HepG2 (cell line): ENCODE results near the gene MDP1. TPM values are rescaled to one million over a fixed set of nuclear protein-coding genes. Genes with fewer than 3 reads are reported as not detected.
A peak's percentile ranks its signal among the peaks of the same experiment; 100 is the strongest.

Experiments
- CENPT ChIP-seq: sonication (generic); formaldehyde crosslinking; IDR thresholded peaks from 2 replicates; pipeline ENCODE4 v1.8.0; 2022; ENCODE audit warnings: low read depth, mild to moderate bottlenecking, moderate library complexity, missing genetic modification reagents
- DNMT3B ChIP-seq: conservative IDR thresholded peaks from 2 replicates; pipeline ENCODE4 v1.6.1; 2016; ENCODE audit warnings: missing biosample characterization, control low read depth
- EEA1 ChIP-seq: sonication (generic); formaldehyde crosslinking; IDR thresholded peaks from 2 replicates; pipeline ENCODE4 v1.5.1; 2020; ENCODE audit warnings: mild to moderate bottlenecking, missing genetic modification reagents, borderline replicate concordance
- KLF16 ChIP-seq, 2 experiments: sonication (generic) in 1 of 2; formaldehyde crosslinking in 1 of 2; IDR thresholded peaks; 2 replicates each; pipeline versions ENCODE4 v1.6.1 to v1.8.0; 2016 to 2023; ENCODE audit warnings: missing genetic modification reagents in 2 of 2, missing compliant biosample characterization in 1 of 2
- MEIS1 ChIP-seq: sonication (generic); formaldehyde crosslinking; IDR thresholded peaks from 2 replicates; pipeline ENCODE4 v1.9.0; 2021; ENCODE audit warnings: mild to moderate bottlenecking, missing genetic modification reagents, moderate library complexity, borderline replicate concordance
- ZNF207 ChIP-seq: fragments of 450-650 bp; IDR thresholded peaks from 2 replicates; pipeline ENCODE4 v1.6.1; 2016; ENCODE audit warnings: antibody characterized with exemption, borderline replicate concordance
- ZNF460 ChIP-seq: sonication (generic); formaldehyde crosslinking; IDR thresholded peaks from 2 replicates; pipeline ENCODE4 v1.5.1; 2020; ENCODE audit warnings: missing genetic modification reagents, mild to moderate bottlenecking, borderline replicate concordance
- ZNF768 ChIP-seq: sonication (generic); formaldehyde crosslinking; IDR thresholded peaks from 2 replicates; pipeline ENCODE4 v1.4.0; 2020; ENCODE audit warnings: missing genetic modification reagents
- ZNF879 ChIP-seq: sonication (generic); formaldehyde crosslinking; IDR thresholded peaks from 2 replicates; pipeline ENCODE4 v1.8.1; 2023; ENCODE audit warnings: missing genetic modification reagents
- polyA plus RNA-seq, 8 experiments: library from polyadenylated mRNA; depleted of rRNA in 3 of 8; stranded (reverse) in 7 of 8; unstranded in 1 of 8; fragments of >200 nt; fragmentation: Illumina TruSeq in 4 of 8; extraction: Trizol in 4 of 8; gene quantifications; 2 replicates each; pipeline versions ENCODE4 v1.2.1 to v1.2.3, GENCODE V29; 2011 to 2016; ENCODE audit warnings: low read depth in 4 of 8, missing spikeins in 1 of 8, mixed read lengths in 1 of 8; ENCODE audit not compliant: insufficient read depth in 1 of 8
- total RNA-seq, 5 experiments: library from RNA; depleted of rRNA; stranded (reverse); fragments of >200 nt; fragmentation: Illumina TruSeq; extraction: Trizol; gene quantifications; 2 replicates each; pipeline ENCODE4 v1.2.3, GENCODE V29; 2016; ENCODE audit warnings: low read depth in 1 of 5
- TF ChIP-seq, protein P1 (sequence below): IDR thresholded peaks from 2 replicates; pipeline ENCODE4 v1.6.1; 2016; ENCODE audit warnings: missing compliant biosample characterization, missing genetic modification reagents, borderline replicate concordance
- TF ChIP-seq, protein P2 (sequence below): sonication (generic); formaldehyde crosslinking; IDR thresholded peaks from 2 replicates; pipeline ENCODE4 v1.8.0; 2022; ENCODE audit warnings: mild to moderate bottlenecking, missing genetic modification reagents, moderate library complexity

MDP1 gene
- total and polyA plus RNA-seq, 2 of the 13 experiments (the other 11 are each of a cell fraction or from before 2014, with no cell fraction given) = 44.1 to 48.7 TPM

DNA sequence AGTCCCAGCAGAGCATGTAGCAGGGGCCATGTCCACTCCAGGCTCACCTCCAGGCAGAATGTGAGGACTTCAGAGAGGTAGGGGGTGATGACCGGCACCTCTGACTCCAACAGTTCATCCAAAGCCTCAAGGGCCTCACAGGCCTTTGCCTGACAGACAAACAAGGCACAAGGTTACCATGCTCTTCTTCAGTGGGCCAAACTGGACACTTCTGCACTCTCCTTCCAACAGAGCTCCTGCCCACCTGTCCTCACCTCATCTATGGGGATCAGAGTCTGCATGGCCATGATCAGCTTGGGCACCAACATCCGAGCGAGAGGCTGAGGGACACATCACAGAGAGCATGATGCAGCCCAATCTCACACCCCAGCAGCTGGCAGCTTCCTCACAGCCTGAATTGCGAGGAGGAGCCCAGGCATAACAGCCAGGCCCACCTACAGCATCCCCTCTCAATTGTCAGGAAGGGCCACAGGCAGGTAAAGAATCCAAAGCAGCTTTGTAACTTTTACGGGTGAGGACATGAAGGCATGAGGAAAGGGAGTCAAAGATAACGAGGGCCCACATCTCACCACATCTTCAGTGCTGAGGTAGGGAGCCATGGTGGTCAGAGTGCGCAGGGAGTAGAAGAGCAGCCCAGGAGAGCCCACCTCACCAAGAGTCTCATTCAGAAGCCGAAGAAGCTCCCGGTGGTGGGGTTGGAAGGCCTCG lies 28.9 kb downstream of the MDP1 start (continued):
- TF ChIP-seq MEIS1 (no peak), ZNF879 (CRISPR knock-in tag) (no peak), ZNF460 (CRISPR knock-in tag) (no peak), DNMT3B (CRISPR knock-in tag) (no peak), KLF16 (CRISPR knock-in tag; IDR thresholded peaks at IDR 0.05) (0 out of 4 replicates have a peak, but pooled peaks of 1 of the 2 experiments have one; percentile 68), ZNF207 (0 out of 2 replicates have a peak, but pooled peaks have one; percentile 47), EEA1 (CRISPR knock-in tag) (0 out of 2 replicates have a peak, but pooled peaks have one; percentile 65), CENPT (CRISPR knock-in tag) (0 out of 2 replicates have a peak, but pooled peaks have one; percentile 56), ZNF768 (CRISPR knock-in tag) (peak; percentile 31; the same call in 1 of the 2 replicates)
- TF ChIP-seq, protein P1, sequence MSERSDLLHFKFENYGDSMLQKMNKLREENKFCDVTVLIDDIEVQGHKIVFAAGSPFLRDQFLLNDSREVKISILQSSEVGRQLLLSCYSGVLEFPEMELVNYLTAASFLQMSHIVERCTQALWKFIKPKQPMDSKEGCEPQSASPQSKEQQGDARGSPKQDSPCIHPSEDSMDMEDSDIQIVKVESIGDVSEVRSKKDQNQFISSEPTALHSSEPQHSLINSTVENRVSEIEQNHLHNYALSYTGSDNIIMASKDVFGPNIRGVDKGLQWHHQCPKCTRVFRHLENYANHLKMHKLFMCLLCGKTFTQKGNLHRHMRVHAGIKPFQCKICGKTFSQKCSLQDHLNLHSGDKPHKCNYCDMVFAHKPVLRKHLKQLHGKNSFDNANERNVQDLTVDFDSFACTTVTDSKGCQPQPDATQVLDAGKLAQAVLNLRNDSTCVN (CRISPR knock-in tag) = 0 out of 2 replicates have a peak, but pooled peaks have one; percentile 34
- TF ChIP-seq, protein P2, sequence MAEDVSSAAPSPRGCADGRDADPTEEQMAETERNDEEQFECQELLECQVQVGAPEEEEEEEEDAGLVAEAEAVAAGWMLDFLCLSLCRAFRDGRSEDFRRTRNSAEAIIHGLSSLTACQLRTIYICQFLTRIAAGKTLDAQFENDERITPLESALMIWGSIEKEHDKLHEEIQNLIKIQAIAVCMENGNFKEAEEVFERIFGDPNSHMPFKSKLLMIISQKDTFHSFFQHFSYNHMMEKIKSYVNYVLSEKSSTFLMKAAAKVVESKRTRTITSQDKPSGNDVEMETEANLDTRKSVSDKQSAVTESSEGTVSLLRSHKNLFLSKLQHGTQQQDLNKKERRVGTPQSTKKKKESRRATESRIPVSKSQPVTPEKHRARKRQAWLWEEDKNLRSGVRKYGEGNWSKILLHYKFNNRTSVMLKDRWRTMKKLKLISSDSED = 0 out of 2 replicates have a peak, but pooled peaks have one; percentile 30
